Stomach smooth muscle (tissue), 2 donors: ENCODE results near the gene ACER1.
"Not testable (repeated sequence)": the region's sequence is repeated elsewhere in the genome, so short reads cannot be mapped to it uniquely, and the experiment has no call there.

Experiments used
- H3K27ac ChIP-seq: one replicate; pipeline ENCODE4 v1.7.0; 2013; ENCODE audit warnings: mild to moderate bottlenecking, low read length, inconsistent platforms
- H3K27me3 ChIP-seq, 2 donors: one replicate each; pipeline ENCODE4 v1.7.0; 2013; ENCODE audit warnings: low read length in 2 of 2; ENCODE audit not compliant: insufficient read depth in 2 of 2, control insufficient read depth in 1 of 2
- H3K36me3 ChIP-seq, 2 donors: one replicate each; pipeline ENCODE4 v1.7.0; 2013; ENCODE audit warnings: low read length in 2 of 2; ENCODE audit not compliant: control insufficient read depth in 2 of 2, insufficient read depth in 2 of 2
- H3K4me1 ChIP-seq: one replicate; pipeline ENCODE4 v1.7.0; 2013; ENCODE audit warnings: low read length; ENCODE audit not compliant: control insufficient read depth, insufficient read depth
- H3K4me3 ChIP-seq, 2 donors: one replicate each; pipeline ENCODE4 v1.7.0; 2013; ENCODE audit warnings: low read length in 2 of 2
- H3K9ac ChIP-seq, 2 donors: one replicate each; pipeline ENCODE4 v1.7.0; 2013; ENCODE audit warnings: low read length in 2 of 2, mild to moderate bottlenecking in 1 of 2
- H3K9me3 ChIP-seq, 2 donors: one replicate each; pipeline ENCODE4 v1.7.0; 2013; ENCODE audit warnings: low read length in 2 of 2; ENCODE audit not compliant: control insufficient read depth in 2 of 2
- donor health status: healthy.
- donor health status: Pancreatic carcinoma.

ACER1 gene

DNA sequence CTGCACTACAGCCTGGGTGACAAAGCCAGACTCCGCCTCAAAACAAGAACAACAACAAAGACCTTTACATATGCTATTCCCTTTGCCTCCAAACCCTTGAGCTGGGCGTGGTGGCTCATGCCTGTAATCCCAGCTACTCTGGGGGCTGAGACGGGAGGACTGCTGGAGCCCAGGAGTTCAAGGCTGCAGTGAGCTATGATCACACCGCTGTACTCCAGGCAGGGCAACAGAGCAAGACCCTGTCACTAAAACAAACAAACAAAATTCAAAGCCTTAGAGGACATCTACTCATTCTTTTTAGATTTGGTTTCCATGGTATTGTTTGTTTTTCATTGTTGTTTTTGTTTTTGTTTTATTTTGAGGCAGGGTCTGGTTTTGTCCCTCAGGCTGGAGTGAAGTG, 7.8 kb downstream of the ACER1 start:
- no peaks in the 10 kb centered on the region for H3K36me3 ChIP-seq
- H3K4me1 ChIP-seq, result no peaks in the 10 kb centered on the region
- no peak overlapping the region for H3K4me3 ChIP-seq

DNA sequence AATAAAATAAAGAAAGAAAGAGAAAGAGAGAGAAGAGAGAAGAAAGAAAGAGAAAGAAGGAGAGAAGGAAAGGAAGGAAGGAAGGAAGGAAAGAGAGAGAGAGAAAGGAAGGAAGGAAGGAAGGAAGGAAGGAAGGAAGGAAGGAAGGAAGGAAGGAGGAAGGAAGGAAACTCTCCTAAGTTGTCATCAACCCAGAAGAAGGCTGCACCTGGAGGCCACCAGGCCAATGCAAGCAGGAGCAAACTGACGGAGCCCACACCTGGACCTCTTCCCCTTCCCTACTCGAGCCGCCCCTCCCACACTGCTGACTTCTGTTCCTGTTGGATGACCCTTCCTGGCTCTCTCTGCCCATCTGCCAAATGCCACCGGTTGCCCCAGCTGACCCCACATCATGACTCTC, 8.7 kb downstream of the ACER1 start:
- no peak overlapping the region for H3K9ac ChIP-seq
- H3K4me1 ChIP-seq, result no peaks in the 10 kb centered on the region
- H3K36me3 ChIP-seq, result no peaks in the 10 kb centered on the region
- H3K27me3 ChIP-seq, result no peaks in the 10 kb centered on the region
- no peak overlapping the region for H3K4me3 ChIP-seq
- no peak overlapping the region for H3K27ac ChIP-seq
- H3K9me3 ChIP-seq, result no peaks in the 10 kb centered on the region

More for the DNA sequence above, 7.8 kb downstream of the ACER1 start:
- Histone ChIP-seq H3K9me3 (no peaks in the 10 kb centered on the region), H3K27ac (no peak overlapping the region), H3K9ac (no peak overlapping the region), H3K27me3 (no peaks in the 10 kb centered on the region)

DNA sequence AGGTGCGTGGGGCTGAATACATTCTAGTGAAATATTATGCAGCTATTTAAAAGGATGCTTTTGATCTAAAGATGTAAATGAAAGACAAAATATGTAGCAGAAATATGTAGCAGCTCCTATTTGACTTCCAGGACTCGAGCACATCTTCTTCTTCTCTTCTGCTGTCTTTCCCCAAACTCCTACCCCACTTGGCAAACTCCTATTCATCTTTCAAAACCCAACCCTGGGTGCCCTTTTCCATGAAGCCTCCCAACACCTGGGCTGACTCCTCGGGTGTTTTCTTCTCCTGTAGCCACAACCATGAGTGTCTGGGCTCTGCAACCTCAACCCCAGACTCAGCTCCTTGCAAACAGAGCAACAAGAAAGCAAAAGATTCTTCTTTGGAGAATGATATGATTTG, 11.1 kb downstream of the ACER1 start:
- Histone ChIP-seq H3K27ac (no peak overlapping the region), H3K9me3 (no peaks in the 10 kb centered on the region), H3K27me3 (peaks cover 0 to 4% of the 10 kb centered on the region in 2 donors), H3K36me3 (no peaks in the 10 kb centered on the region), H3K4me1 (no peaks in the 10 kb centered on the region), H3K4me3 (no peak overlapping the region), H3K9ac (no peak overlapping the region)

DNA sequence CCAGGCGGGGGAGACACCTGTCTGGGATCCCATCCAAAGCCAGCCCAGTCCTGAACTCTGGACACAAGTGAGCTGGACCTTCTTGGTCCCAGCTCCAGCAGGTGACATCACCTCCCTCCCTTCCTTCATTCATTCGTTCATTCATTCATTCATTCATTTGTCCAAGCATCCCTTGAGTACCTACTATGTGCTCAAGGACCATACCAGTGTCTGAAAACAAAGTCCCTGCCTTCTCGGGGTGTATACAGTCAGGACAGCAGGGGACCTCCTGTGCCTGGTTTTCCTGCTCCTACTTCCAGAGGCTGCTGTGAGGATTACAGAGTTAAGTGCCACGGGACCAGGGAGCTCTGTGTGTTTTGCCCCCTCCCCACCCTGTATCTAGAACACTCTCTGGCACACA, 14.0 kb downstream of the ACER1 start:
- no peaks in the 10 kb centered on the region for H3K9me3 ChIP-seq
- H3K27ac ChIP-seq, result no peak overlapping the region
- H3K27me3 ChIP-seq, result peaks cover 0 to 4% of the 10 kb centered on the region in 2 donors
- no peaks in the 10 kb centered on the region for H3K4me1 ChIP-seq
- no peak overlapping the region for H3K4me3 ChIP-seq
- no peak overlapping the region for H3K9ac ChIP-seq
- H3K36me3 ChIP-seq, result no peaks in the 10 kb centered on the region

DNA sequence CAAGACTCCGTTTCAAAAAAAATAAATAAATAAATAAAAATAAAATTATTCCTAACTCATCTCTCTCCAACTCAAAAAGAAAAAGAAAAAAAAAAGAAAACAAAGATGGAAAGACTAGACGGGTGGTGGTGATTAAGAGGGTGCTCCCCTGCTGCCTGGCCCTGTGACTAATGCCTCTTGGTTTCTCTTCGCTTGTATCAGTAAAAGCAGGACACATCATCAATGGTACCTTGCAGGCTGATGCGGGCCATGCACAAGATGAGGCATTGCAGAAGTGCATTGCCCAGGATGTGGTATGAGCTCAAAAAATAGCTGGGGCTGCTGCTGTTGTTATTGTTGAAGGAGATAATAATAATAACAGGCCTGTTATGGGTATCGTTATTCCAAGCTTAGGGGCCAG, 14.6 kb downstream of the ACER1 start:
- Histone ChIP-seq H3K4me3 (no peak overlapping the region), H3K36me3 (no peaks in the 10 kb centered on the region), H3K27ac (no peak overlapping the region), H3K9ac (no peak overlapping the region), H3K4me1 (no peaks in the 10 kb centered on the region), H3K9me3 (no peaks in the 10 kb centered on the region), H3K27me3 (peaks cover 0 to 4% of the 10 kb centered on the region in 2 donors)

DNA sequence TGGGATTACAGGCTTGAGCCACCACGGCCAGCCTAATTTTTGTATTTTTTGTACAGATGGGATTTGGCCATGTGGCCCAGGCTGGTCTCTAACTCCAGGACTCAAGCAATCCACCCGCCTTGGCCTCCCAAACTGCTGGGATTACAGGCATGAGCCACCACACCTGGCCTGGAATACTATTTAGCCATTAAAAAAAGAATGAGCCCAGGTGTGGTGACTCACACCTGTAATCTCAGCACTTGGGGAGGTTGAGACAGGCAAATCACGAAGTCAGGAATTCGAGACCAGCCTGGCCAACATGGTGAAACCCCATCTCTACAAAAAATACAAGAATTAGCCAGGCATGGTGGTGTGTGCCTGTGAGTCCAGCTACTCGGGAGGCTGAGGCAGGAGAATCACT, 17.8 kb downstream of the ACER1 start:
- not testable (repeated sequence) for H3K9me3 ChIP-seq, H3K27ac ChIP-seq, H3K27me3 ChIP-seq, H3K4me1 ChIP-seq, H3K9ac ChIP-seq, H3K36me3 ChIP-seq, H3K4me3 ChIP-seq

DNA sequence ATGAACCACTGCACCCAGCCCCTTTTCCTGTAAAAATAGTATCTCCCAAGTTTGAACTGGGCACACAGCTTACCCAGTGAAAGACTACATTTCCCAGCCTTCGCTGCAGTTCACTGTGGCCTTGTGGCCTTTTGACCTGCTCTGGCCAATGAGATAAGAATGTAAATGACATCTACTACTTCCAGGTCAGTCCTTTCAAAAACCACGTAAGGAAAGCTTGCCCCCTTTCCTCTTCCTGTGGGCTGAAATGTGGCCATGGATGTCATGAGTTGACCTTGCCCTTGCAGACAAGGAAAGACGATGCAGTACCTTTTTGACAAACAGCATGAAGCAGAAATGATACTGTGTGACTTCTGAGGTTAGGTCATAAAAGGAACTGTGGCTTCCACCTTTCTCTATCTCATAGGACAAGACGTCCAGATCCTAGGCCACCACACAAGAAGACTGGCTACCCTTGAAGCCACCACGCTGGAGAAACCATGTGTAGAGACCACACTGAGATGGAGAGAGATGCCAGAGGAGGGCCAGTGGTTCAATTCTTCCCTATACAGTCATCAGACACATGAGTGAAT, 19.9 kb downstream of the ACER1 start:
- H3K36me3 ChIP-seq, result no peaks in the 10 kb centered on the region
- H3K27ac ChIP-seq, result no peak overlapping the region
- H3K4me3 ChIP-seq, result no peak overlapping the region
- no peaks in the 10 kb centered on the region for H3K4me1 ChIP-seq
- no peak overlapping the region for H3K9ac ChIP-seq
- H3K27me3 ChIP-seq, result no peaks in the 10 kb centered on the region
- H3K9me3 ChIP-seq, result peaks cover 0 to 4% of the 10 kb centered on the region in 2 donors

DNA sequence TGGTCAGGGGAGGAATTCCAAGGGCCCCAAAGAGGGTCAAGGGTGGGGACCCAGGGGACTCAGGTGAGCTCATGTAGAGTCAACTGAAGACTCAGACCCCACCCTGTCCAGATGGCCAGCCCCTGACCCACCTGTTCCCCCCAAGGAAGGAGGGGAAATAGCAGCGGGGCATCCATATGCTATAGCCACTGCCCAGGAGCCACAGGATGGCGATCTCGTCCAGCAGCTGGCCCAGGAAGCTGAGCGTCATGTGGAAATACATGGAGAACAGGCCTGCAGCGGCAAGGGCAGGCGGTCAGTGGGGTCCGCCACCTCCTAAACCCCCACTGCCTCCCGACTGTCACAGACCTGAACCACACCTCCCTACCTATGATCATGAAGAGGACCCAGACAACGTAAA, 21.4 kb downstream of the ACER1 start:
- H3K4me3 ChIP-seq, result no peak overlapping the region

DNA sequence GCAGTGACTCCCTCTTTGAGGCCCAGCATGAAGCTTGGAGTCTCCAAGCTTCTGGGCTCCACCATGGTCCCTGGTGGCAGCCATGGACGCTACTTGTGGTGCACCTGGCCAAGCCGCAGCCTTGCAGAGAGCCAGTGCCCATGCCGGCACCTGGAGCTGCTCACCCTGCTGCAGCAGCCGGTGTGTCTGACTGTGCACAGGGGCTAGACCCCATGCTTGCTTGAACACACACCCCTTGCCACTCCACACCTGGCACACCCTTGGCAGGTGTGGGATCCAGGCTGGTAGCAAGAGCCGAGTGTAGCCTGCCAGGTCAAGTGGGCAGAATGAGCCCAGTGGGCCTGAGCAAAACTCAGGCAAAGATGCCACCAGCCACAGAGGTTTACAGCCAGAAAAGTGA, 35.0 kb downstream of the ACER1 start:
- Histone ChIP-seq H3K9ac (no peak overlapping the region), H3K36me3 (no peaks in the 10 kb centered on the region), H3K9me3 (peaks cover 0 to 4% of the 10 kb centered on the region in 2 donors), H3K4me1 (no peaks in the 10 kb centered on the region), H3K27me3 (no peaks in the 10 kb centered on the region), H3K4me3 (no peak overlapping the region), H3K27ac (no peak overlapping the region)

More for the DNA sequence above, 21.4 kb downstream of the ACER1 start:
- Histone ChIP-seq H3K27me3 (no peaks in the 10 kb centered on the region), H3K36me3 (no peaks in the 10 kb centered on the region), H3K9ac (no peak overlapping the region), H3K27ac (no peak overlapping the region), H3K4me1 (no peaks in the 10 kb centered on the region), H3K9me3 (peaks cover 0 to 4% of the 10 kb centered on the region in 2 donors)

DNA sequence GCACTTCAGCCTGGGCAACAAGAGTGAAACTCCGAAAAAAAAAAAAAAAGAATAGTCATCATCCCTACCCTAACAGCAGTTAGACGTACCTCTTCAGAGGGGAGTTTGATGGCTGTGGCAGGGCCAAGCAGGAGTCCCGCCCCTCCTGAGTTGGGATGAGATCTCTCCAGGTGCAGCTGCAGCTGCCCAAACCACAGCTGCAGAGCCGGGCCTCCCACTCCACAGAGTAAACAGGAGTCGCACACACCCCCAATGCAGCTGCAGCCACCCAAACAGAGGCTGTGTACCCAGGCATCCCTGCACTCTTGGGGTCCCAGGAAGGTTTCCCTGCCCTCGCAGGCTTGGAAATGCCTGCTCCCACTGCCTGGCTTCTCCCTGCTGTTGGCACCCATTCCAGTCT, 36.2 kb downstream of the ACER1 start:
- H3K36me3 ChIP-seq, result no peaks in the 10 kb centered on the region

DNA sequence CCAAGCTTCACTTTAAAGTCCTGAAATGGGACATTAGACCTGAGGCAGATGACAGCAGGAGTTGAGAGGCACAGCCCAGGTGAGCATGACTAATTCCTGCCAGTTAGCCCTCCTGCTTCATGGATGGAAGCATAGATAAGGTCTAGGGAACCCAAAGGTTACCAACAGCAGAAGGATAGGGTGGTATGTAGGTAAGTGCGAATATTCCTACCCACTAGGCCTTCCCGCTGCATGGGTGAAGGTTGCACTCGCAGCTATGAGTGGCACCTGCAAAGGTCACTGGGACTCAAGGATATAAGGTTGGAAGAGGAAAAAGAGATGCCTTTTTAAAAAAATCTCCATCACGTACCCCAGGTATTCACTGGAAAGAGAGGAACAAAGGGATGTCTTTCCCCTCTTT, 41.4 kb downstream of the ACER1 start:
- peak overlapping the region in 1 of 2 donors; percentile 31 for H3K4me3 ChIP-seq
- no peak overlapping the region for H3K9ac ChIP-seq
- H3K27ac ChIP-seq, result no peak overlapping the region
- H3K27me3 ChIP-seq, result no peaks in the 10 kb centered on the region
- peaks cover 21 to 45% of the 10 kb centered on the region in 2 donors for H3K9me3 ChIP-seq
- H3K4me1 ChIP-seq, result no peaks in the 10 kb centered on the region
- no peaks in the 10 kb centered on the region for H3K36me3 ChIP-seq

More for the DNA sequence above, 36.2 kb downstream of the ACER1 start:
- peaks cover 6 to 16% of the 10 kb centered on the region in 2 donors for H3K9me3 ChIP-seq
- no peaks in the 10 kb centered on the region for H3K27me3 ChIP-seq
- no peak overlapping the region for H3K27ac ChIP-seq
- H3K4me1 ChIP-seq, result no peaks in the 10 kb centered on the region
- no peak overlapping the region for H3K4me3 ChIP-seq
- no peak overlapping the region for H3K9ac ChIP-seq
